Measurements from ENCODE around the gene SETD4.

The SETD4 gene

GRCh38 chr21:36044056-36044455 lies 16.3 kb downstream of the SETD4 start:
- DNase-seq (ENCODE audit: low spot score): no peak

- no peak for DNase-seq (ENCODE audit: low spot score)
Observed at GRCh38 chr21:36041910-36042309, 18.4 kb downstream of the SETD4 start.

- no peak for DNase-seq (ENCODE audit: low spot score)
Observed at GRCh38 chr21:36040389-36040788, 19.9 kb downstream of the SETD4 start.

GRCh38 chr21:36039861-36040260 lies 20.5 kb downstream of the SETD4 start:
- DNase-seq (ENCODE audit: low spot score): no peak

- no peak for DNase-seq (ENCODE audit: low spot score)
Observed at GRCh38 chr21:36038701-36039497, 21.4 kb downstream of the SETD4 start.

GRCh38 chr21:36035381-36035791 lies 24.9 kb downstream of the SETD4 start:
- no peak for DNase-seq (ENCODE audit: low spot score)

- no peak for DNase-seq (ENCODE audit: low spot score)
Observed at GRCh38 chr21:36034211-36034913, 26.0 kb downstream of the SETD4 start.

GRCh38 chr21:36032647-36033406 lies 27.5 kb downstream of the SETD4 start:
- DNase-seq (ENCODE audit: low spot score): no peak

- no peak for DNase-seq (ENCODE audit: low spot score)
Observed at GRCh38 chr21:36030581-36031189, 29.6 kb downstream of the SETD4 start.

- no peak for DNase-seq (ENCODE audit: low spot score)
Observed at GRCh38 chr21:36029309-36029708, 31.0 kb downstream of the SETD4 start.

- DNase-seq (ENCODE audit: low spot score): peak; percentile 81
Observed at GRCh38 chr21:36028127-36029069, 31.9 kb downstream of the SETD4 start.

GRCh38 chr21:36027347-36027746 lies 33.0 kb downstream of the SETD4 start:
- DNase-seq (ENCODE audit: low spot score): no peak

- no peak for DNase-seq (ENCODE audit: low spot score)
Observed at GRCh38 chr21:36024782-36025181, 35.5 kb downstream of the SETD4 start.

- no peak for DNase-seq (ENCODE audit: low spot score)
Observed at GRCh38 chr21:36023092-36023480, 37.2 kb downstream of the SETD4 start.

- no peak for DNase-seq (ENCODE audit: low spot score)
Observed at GRCh38 chr21:36022427-36023091, 37.8 kb downstream of the SETD4 start.

GRCh38 chr21:36021251-36021837 lies 39.0 kb downstream of the SETD4 start:
- DNase-seq (ENCODE audit: low spot score): no peak

GRCh38 chr21:36015045-36015444 lies 45.3 kb downstream of the SETD4 start:
- no peak for DNase-seq (ENCODE audit: low spot score)

GRCh38 chr21:36010801-36011200 lies 49.5 kb downstream of the SETD4 start:
- no peak for DNase-seq (ENCODE audit: low spot score)

GRCh38 chr21:36008505-36008904 lies 51.8 kb downstream of the SETD4 start:
- no peak for DNase-seq (ENCODE audit: low spot score)

- DNase-seq (ENCODE audit: low spot score): no peak
Observed at GRCh38 chr21:36005879-36006400, 54.4 kb downstream of the SETD4 start.
